SK-N-MC (cell line): ENCODE data around the gene ARHGEF26.

Experiments
- EZH2 ChIP-seq: fragments of 200-600 bp; sonication (generic); IDR thresholded peaks from one replicate; pipeline ENCODE4 v1.6.1; 2017; ENCODE audit warnings: antibody characterized with exemption
- FOXP2 ChIP-seq: optimal IDR thresholded peaks from 2 replicates; pipeline ENCODE3; 2011; ENCODE audit warnings: mild to moderate bottlenecking, moderate library complexity; ENCODE audit not compliant: insufficient read depth; ENCODE audit errors: extremely low read length, control extremely low read depth
- POLR2AphosphoS5 ChIP-seq: IDR thresholded peaks from 2 replicates; pipeline ENCODE4 v1.6.1; 2012; ENCODE audit warnings: mild to moderate bottlenecking, low read depth, low read length, borderline replicate concordance

DNA sequence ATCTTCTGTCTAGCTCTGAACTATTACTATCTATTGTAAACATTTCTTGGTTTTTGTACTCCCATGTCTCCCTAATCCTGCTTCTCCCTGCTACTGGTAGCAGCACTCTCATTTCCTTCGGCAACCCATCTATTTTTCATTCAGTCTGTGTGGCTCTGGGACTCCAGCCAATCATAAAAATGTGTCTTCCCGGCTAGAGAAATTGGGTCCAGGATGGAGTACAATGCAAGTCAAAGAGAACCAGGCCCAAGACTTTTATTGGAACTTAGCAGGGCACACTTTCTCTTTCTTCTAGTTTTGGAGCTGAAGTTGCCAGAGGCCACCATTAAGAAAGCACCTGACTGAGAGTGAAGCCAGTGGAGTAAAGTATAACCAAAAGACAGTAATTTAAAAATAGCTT, 22.8 kb upstream of the ARHGEF26 start:
- TF ChIP-seq POLR2AphosphoS5 (no peak), EZH2 (no peak), FOXP2 (no peak)
